ENCODE data around the gene FBXO24.
"Not testable (repeated sequence)": the region's sequence is repeated elsewhere in the genome, so short reads cannot be mapped to it uniquely, and the experiment has no call there.

FBXO24 gene, protein sequence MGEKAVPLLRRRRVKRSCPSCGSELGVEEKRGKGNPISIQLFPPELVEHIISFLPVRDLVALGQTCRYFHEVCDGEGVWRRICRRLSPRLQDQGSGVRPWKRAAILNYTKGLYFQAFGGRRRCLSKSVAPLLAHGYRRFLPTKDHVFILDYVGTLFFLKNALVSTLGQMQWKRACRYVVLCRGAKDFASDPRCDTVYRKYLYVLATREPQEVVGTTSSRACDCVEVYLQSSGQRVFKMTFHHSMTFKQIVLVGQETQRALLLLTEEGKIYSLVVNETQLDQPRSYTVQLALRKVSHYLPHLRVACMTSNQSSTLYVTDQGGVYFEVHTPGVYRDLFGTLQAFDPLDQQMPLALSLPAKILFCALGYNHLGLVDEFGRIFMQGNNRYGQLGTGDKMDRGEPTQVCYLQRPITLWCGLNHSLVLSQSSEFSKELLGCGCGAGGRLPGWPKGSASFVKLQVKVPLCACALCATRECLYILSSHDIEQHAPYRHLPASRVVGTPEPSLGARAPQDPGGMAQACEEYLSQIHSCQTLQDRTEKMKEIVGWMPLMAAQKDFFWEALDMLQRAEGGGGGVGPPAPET

DNA sequence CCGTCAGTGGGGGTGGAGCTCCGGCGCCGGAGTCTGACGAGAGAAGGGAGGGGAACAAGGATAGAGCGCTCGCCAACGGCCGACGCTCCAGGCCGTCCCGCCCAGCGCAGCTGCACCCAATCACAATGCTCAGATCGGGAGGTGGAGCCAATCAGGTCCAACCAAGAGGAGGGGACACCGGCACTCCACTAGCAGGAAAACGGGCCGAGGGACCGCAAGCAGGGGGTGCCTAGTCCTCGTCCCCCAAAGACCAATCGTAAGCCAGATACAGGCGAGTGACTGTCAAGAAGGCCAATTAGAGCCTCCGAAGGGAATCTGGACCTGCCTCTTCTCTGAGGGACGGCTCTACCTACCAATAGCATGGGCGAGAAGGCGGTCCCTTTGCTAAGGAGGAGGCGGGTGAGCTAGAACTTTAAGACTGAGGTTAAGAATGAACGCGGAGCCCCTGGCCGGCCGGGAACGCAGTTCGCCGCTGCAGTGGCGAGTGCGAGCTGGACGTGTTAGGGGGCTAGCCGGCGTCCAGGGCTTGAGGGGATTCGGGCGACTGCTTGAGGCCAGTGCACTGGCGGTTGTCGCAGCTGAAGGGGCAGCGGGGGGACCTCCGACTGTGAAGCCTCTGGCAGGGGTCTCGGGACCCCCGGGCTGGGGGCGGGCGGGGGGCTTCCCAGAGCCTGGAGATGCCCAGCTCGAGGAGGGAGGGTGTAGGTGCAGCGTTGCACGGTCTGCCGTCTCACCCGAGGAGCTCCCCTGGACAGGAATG lies at the start of gene FBXO24:
TSS of gene FBXO24 (plus strand) at position 63 of the 760 bp plus-strand sequence. CDS start at position 361, 298 bp downstream.
- peak; percentile 99 for DNase-seq (ENCODE audit: low read depth in 3 of 3)

DNA sequence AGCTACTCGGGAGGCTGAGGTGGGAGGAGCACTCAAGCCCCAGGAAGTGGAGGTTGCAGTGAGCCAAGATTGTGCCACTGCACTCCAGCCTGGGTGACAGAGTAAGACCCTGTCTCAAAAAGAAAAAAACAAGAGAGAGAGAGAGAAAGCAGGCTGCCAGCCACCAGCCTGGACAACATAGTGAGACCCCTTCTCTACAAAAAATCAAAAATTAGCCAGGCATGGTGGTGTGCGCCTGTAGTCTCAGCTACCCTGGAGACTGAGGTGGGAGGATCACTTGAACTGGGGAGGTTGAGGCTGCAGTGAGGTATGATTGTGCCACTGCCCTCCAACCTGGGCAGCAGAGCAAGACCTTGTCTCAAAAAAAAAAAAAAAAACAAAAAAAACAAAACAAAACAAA lies 49.4 kb upstream of the FBXO24 start:
- DNase-seq (ENCODE audit: low read depth in 3 of 3): not testable (repeated sequence)

DNA sequence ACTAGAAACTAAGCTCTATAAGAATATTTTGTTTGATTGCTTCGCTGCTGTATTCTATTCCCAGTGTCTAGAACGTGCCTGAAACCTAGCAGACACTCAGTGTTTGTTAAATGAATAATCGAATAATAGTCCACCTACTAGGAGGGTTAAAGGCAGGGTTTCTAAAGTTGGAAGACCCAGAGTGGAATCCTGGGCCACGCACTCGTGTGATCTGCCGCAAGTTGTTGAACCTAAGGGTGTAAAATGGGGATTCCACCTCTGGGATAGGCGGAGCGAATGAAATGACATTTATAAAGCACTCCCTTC lies 47.8 kb upstream of the FBXO24 start:
- no peak for DNase-seq (ENCODE audit: low read depth in 3 of 3)

DNA sequence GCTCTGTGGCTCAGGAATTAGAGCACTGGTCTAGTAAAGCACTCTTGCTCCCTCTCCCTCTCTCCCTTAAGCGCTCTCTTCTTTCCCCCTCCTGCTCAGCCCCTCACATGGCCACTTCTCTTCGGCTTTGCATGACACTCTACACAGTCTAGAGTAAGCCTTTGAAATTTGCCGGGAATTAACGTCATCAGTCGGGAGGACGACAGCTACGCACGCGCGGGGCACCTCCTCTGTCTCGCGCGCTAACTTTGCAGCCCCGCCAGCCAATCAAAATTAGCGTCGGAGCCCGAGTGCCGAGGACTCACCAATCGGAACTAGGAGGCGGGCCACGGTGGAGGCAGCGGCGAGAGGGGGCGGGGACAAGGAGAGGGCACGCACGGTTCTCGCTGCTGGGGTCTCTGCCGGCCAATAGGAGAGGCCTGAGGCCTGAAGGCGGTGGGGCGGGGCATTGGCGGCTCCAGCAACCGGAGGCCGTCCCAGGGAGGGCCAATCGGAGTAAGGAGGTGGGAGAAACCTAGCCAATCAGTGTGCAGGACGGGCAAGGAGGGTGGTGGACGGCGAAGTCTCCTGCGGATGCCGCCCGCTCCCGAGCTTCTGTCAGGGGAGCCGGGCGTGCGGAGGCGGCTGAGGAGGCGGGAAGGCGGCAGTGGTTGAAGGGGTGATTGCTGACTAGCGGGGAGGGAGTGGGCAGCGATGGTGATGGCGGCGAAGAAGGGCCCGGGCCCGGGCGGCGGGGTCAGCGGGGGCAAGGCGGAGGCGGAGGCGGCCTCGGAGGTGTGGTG lies 47.3 kb upstream of the FBXO24 start, which contains the start of gene AGFG2:
TSS of gene AGFG2 (plus strand) at position 550 of the 782 bp plus-strand sequence. CDS start at position 694, 144 bp downstream.
- peak; percentile 100 for DNase-seq (ENCODE audit: low read depth in 3 of 3)

DNA sequence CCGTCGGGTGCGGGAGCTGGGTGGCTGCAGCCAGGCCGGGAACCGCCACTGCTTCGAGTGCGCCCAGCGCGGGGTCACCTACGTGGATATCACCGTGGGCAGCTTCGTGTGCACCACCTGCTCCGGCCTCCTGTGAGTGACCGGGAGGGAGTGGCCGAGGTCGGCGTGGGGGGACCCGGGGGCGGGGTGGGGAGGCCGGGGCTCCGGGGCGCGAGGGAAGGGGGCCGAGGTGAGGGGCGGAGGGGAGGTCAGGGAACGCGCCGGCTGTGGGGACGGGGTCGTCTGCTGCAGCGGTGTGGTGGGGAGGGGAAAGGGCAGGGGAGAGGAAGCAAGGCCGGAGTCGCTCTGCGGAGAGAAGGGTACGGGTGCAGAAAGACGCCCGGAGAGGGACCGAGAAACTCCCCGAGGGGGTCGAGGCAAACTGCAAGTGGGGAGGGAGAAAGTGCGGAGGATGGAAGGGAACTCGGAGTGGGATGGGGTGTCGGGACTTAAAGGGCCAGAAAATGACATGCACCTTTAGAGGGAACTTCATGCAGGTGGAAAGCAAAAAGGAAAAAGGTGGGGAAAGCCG lies 46.6 kb upstream of the FBXO24 start:
- no peak for DNase-seq (ENCODE audit: low read depth in 3 of 3)

DNA sequence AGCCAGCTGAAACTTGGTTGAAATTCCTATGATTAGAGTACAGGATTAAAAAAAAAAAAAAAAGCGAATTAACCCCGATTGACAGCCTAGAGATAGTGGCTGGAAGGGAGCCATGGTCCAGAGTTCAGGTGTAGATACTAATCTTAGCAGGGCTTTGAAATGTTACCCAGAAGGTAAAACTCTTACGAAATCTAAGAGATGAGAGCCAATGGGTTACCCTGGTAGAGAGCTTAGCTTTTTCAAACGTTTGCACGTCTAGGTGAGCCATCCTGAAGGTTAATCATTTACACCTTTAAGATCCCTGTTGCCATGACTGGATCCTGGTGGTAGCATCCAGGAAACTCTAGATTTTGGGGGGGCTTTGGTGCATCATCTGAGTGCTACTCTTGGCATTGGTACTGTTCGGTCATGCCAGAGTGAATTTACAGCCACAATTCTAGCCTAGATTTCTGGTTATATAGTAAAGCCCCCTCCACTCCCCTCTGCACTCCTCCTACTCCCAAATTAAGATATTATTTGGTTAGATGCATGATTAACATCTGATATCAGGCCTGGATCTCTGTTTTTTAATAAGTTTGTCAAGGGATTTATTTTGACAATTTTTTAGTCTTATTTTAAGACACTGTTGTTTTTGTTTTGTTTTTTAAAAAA lies 45.9 kb upstream of the FBXO24 start:
- DNase-seq (ENCODE audit: low read depth in 3 of 3): no peak

DNA sequence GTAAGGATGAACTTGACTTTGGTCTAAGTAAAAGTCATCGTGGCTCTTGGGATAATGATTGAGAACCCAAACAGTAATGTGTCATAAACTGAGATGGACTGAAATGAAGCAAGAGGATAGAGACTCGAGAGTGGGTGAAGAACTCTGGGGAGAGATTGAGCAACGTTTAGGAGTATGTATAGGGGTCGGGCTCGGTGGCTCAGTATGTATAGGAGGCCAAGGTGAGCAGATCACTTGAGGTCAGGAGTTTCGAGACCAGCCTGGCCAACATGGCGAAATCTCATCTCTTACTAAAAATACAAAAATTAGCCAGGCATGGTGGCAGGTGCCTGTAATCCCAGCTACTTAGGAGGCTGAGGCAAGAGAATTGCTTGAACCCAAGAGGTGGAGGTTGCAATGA lies 44.8 kb upstream of the FBXO24 start:
- not testable (repeated sequence) for DNase-seq (ENCODE audit: low read depth in 3 of 3)

DNA sequence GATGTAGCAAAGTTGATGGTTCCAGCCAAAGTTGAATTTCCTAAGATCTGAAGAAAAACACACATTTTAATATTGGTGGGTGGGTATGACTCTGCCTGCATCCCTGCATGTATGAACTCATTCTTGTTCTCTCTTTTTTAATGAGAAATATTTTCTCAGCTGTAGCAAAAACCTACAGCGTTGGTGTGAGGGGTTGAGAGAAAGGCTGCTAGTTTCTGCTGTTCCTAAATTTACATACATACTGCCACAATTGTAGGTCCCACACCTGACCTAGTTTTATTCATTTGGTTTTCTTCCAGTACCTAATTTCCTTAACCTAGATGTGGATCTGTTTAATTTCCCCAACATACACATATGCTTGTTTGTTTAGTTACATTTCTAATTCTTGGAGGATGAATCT lies 42.5 kb upstream of the FBXO24 start:
- no peak for DNase-seq (ENCODE audit: low read depth in 3 of 3)

DNA sequence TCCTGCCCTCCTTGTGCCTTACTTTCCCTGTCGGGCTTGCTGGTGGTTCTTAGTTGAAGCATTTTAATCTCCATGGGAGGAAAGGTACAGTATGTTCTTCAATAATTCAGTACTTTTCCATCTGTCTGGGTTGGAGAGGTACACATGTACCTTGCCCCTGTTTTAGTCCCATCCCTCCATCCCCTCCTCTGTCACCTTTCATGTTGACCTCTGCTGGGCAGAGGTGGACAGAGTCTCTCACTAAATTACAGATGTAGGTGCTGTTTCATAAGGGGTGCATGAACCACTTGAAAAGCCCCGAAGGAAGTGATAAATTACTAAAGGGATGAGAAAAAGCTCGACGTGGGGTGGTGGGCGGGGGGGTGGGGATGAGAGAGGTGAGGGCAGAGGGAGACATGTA lies 41.7 kb upstream of the FBXO24 start:
- DNase-seq (ENCODE audit: low read depth in 3 of 3): no peak

DNA sequence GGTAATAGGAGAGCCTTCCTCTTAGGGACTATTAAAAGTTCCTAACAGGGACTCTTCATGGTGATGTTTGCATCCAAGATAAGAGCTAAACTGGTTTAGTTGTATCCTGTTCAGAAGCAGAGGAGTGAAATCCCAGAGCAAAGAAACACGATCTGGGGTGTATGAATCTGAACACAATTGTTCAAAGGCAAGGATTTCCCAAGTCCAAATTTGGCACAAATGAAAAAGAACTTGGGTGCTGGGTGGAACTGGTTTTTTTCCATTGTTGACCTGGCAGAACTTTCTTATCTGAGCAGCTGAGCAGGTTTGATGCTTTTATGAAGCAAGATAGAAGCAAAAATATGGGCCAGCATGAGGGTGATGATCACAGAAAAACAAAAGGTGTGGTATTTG lies 41.2 kb upstream of the FBXO24 start:
- no peak for DNase-seq (ENCODE audit: low read depth in 3 of 3)

DNA sequence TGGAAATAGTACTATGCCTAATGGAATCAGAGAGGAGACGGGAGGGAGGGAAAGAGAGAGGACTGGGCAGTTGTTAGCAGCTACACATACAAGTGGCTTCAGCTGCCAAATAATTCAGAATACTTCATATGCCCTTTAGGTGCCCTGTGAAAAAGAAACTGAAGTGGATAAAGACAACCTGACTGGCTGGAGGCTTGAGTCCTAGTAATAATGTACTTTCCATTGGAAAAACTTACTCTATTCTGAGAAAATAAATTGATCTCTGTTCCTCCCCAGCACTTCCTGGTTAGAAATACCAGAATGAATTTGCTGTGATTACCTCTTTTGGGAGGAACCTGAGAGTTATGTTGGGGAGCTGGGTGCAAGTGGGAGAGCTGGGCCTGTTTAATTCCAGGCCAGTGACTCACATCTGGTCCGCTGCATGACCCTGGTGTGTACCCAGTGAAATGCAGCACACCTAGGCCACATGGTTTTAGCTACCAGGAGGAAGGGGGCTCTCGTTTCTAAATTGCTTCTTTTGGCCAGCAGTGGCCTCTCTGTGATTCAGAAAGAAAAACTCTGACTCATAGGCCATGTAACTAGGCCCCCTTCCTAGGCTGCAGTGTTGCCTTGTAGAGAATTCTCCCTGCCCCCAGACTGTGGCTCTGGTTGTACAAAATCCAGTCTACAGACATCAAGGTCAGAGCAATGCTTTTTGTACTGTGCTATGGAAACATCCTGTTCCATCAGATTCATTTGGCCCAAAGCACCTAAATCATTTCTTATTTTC lies 40.6 kb upstream of the FBXO24 start:
- DNase-seq (ENCODE audit: low read depth in 3 of 3): peak in 2 of 3 donors; percentile 61 to 71

DNA sequence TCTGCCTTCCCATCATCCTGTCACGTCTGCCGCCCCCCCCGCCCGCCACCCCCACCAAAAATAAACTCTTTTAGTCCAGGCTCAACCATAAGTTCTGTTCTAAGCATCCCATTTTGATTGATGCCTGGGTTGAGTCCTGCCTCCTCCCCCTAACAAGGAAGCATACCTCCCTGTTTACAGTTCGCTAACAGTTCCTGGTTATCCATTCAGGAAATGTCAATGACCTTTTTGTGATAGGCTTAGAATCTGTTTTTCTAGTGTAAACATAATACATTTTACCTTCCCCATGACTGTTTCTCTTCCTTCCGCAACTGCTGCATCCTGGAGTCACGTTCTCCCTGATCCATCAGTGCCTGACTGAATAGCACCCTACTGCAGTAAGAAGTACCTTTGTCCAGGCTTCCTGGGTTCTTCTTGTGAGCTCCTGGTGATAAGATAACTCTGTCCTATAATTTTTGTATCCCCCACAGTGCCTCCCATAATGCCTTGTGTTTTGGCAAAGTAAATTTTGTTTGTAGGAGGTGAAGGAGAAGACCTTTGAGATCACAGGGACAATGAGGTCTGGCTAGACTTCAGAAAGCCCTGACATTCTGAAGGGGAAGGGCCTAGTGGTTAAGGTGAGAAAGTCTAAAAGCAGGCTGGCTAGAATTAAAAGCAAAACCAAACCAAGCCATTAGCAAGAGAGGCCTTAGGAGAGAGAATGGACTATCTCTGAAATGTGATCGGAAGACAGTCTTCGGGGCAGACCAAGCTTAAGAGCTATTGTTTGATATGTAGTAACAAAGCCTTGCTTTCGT lies 39.8 kb upstream of the FBXO24 start:
- no peak for DNase-seq (ENCODE audit: low read depth in 3 of 3)

DNA sequence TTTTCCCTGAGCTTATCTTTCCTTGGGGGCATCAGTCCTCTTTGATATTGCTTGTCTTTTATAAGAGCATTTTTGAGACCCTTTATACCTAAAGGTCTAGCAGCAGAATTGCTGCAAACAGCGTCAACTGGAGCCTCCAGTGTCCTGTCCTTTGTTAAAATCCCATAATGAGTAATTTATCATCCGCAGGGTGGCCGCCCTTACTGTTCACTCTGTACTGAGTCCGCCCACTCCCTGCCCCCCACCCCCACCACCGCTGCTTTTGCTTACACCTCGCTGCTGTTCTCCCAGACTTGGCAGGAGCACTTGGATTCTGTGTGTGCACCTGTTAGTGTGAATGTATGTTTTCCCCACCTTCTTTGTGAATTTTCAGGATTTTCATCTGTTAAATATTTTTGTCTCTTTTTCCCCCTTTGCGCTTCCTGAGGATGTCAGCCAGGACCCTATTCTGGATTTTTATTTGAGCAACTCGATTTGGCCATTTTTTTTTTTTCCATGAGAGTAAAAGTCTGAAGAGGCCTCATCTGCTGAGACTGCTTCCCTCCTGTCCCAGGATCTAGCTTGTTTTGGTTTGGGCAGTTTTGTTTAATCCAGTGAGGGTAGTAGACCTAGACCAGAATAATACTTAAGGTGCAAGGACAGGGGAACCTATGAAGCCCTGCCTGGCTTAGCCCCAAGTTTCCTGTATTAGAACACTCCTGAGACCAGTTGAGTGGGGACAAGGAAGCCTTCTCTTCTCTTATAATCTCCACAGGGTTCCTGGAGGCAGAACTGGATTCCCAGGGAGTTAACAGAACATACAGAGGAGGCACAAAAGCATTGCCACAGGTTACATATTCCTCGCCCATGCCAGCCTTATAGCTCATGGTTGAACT lies 39.0 kb upstream of the FBXO24 start:
- no peak for DNase-seq (ENCODE audit: low read depth in 3 of 3)

DNA sequence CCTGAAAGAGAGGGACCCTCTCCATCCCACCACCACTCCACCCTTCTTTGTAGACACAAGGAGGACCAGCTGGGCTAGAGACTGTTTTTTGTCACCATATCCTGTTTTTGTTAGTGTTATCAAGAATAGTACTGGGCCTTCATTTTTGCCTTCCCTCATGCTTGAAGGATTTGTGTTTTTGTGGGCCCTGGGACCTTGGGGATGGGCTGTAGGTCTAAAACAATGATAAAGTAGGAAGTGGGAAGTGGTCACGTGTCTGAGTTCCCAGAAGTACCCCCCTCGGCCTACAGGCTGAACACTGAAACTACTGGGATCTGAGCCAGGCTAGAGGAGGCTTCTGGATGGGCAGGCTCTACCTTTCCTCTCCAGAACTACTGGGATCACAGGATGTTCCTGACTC lies 38.3 kb upstream of the FBXO24 start:
- DNase-seq (ENCODE audit: low read depth in 3 of 3): no peak

DNA sequence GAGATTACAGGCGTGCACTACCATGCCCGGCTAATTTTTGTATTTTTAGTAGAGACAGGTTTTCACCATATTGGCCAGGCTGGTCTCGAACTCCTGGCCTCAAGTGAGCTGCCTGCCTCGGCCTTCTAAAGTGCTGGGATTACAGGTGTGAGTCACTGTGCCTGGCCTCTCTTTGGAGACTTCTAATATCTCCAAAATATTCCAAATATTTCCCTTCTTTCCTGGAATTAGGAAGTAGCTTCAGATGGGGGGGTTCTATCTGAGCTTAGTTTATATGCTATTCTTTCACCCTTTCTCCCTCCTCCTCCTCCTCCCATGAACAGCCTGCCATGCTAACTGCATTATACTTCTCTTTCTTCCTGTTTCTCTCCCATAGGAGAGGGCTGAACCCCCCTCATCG lies 37.7 kb upstream of the FBXO24 start:
- not testable (repeated sequence) for DNase-seq (ENCODE audit: low read depth in 3 of 3)

DNA sequence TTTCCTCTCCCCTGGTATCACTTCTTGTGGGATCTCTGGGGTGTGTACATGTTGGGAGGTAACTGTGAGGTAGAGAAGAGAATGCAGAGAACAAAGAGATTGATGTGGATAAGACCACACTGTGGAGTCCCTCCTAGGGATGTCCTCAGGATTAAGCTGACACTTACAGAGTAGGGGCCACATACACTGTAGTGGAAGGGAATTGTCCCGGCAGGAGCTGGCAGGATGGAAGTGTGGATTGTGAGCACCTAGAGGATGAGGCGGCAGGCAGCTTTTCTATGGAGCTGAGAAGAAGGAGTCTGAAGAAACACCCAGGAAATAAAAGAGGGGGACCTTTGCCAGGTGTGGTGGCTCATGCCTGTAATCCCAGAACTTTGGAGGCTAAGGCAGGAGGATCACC lies 33.6 kb upstream of the FBXO24 start:
- no peak for DNase-seq (ENCODE audit: low read depth in 3 of 3)

DNA sequence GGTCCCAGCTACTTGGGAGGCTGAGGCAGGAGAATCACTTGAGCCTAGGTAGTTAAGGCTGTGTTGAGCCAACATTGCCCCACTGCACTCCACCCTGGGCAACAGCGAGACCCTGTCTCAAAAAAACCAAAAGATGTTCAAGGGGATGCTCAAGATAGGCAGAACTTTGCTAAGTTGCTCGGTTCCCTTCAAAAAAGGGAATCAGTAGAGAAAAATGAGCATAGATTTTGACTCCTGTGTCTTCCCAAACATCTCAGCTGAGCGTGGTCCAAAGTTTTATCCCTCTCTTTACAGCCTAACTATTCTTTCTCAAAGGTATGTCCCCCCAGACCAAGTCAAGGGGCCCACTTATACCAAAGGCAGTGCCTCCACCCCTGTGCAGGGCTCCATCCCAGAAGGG lies 33.1 kb upstream of the FBXO24 start:
- no peak for DNase-seq (ENCODE audit: low read depth in 3 of 3)

DNA sequence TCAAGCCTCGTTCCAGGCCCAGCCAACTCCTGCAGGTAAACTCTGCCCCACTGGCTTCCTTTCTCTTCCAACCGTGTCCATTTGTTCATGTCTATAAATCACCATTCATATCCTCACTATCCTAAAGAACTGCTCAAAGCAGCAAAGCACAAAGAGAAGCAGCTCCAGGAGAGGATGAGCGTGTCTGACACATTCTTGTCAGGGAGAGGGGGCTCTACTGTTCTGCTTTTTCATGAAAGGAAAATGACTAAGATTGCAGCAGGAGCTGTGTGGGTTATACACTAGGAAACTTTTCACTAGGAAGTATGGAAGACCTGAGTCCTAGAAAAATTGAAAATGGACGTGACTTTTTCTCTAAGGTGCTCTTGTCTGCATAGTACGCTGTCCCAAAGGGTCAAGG lies 30.4 kb upstream of the FBXO24 start:
- no peak for DNase-seq (ENCODE audit: low read depth in 3 of 3)

DNA sequence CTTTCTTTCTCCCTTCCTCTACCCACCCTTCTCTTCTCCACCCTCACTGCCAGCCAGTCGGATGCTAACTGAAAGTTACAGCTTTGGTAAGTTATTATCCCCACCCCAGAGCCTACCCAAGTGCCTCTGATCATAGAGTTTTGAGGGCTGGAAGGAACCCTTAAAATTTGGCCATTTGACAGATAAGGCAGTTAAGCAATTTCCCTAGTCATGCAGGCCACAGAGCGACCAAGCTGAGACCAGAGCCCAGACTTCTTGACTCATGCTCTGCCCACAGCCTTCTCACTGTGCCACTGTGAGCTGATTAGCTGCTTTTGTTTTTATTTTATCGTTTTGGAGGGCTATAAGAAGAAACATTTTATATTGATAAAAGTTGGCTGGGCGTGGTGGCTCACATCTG lies 29.6 kb upstream of the FBXO24 start:
- no peak for DNase-seq (ENCODE audit: low read depth in 3 of 3)

All from stimulated activated CD4-positive, alpha-beta T cell treated with anti-CD3 and anti-CD28 coated beads, TNF-alpha, amount 100 ng/mL, for 48 hours (primary cell).